NCI-H1092 (cell line): ENCODE data around the gene P2RY8.
"Not testable (repeated sequence)": the region's sequence is repeated elsewhere in the genome, so short reads cannot be mapped to it uniquely, and the experiment has no call there.

ENCODE experiments used
- DNase-seq: peaks from one replicate; lab custom pipeline; 2025; lab: John Stamatoyannopoulos, UW

Gene P2RY8

DNA sequence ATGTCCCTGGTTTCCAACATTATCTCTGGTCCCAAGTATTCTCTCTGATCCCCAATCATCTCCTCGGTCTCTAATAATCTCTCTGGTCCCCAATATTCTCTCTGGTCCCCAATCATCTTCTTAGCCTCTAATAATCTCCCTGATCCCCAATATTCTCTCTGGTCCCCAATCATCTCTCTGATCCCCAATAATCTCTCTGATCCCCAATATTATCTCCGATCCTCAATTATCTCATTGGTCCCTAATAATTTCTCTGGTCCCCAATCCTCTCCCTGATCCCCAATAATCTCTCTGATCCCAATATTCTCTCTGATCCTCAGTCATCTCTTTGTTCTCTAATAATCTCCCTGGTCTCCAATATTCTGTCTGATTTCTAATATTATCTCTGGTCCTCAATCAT lies 16.6 kb downstream of the P2RY8 start:
- no peak for DNase-seq

DNA sequence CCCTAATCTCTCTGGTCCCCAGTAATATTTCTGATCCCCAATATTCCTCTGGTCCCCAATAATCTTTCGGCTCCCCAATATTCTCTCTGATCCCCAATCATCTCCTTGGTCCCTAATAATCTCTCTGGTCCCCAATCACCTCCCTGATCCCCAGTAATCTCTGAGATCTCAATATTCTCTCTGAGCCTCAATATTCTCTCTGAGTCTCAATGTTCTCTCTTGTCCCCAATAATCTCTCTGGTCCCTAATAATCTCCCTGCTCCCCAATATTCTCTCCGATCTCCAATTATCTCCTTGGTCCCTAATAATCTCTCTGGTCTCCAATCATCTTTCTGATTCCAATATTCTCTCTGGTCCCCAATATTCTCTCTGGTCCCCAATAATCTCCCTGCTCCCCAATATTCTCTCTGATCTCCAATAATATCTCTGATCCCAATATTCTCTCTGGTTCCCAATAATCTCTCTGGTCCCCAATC lies 17.9 kb downstream of the P2RY8 start:
- no peak for DNase-seq

GRCh38 chrX:1518512-1518911 lies 18.5 kb downstream of the P2RY8 start:
- DNase-seq = no peak

DNA sequence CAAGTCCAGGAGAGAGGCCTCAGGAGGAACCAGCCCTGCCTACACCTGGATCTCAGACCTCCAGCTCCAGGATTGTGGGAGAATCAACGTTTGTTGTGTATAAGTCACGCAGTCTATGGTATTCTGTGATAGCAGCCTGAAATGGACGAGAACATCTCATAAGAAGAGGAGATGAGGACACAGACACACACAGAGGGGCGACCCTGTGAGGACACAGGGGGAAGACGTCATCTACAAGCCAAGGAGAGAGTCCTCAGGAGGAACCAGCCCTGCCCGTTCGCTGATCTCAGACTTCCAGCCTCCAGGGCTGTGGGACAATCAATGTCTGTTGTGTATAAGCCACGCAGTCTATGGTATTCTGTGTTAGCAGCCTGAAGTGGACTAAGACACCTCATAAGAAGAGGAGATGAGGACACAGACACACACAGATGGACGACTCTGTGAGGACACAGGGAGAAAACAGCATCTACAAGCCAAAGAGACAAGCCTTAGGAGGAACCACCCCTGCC lies 20.3 kb downstream of the P2RY8 start:
- no peak for DNase-seq

GRCh38 chrX:1511829-1512228 lies 25.2 kb downstream of the P2RY8 start:
- DNase-seq = no peak

- no peak for DNase-seq
Observed at GRCh38 chrX:1511150-1511549, 25.8 kb downstream of the P2RY8 start.

GRCh38 chrX:1507511-1508463 lies 29.2 kb downstream of the P2RY8 start:
- no peak for DNase-seq

DNA sequence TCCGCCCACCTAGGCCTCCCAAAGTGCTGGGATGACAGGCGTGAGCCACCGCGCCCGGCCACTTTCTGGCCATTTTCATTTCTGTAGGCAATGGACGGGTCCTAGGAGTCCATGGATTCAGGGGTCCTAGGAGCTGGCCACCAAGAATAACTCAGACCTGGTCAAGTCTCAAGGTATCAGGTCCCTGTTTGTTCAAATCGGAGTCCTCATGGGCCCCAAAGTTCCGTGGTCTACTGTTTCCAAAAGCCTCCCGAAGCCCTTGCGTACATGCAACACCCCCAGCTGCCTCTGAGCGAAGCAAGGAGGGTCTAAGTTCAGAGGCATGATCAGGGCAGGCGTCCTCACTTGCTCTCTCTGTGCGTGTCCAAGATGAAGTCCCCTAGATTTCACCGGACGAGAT lies 30.1 kb downstream of the P2RY8 start:
- no peak for DNase-seq

GRCh38 chrX:1502853-1503252 lies 34.1 kb downstream of the P2RY8 start:
- DNase-seq = no peak

GRCh38 chrX:1502241-1502640 lies 34.7 kb downstream of the P2RY8 start:
- no peak for DNase-seq

- no peak for DNase-seq
Observed at GRCh38 chrX:1500701-1501624, 36.0 kb downstream of the P2RY8 start.

GRCh38 chrX:1496076-1496475 lies 40.9 kb downstream of the P2RY8 start:
- DNase-seq = no peak

DNA sequence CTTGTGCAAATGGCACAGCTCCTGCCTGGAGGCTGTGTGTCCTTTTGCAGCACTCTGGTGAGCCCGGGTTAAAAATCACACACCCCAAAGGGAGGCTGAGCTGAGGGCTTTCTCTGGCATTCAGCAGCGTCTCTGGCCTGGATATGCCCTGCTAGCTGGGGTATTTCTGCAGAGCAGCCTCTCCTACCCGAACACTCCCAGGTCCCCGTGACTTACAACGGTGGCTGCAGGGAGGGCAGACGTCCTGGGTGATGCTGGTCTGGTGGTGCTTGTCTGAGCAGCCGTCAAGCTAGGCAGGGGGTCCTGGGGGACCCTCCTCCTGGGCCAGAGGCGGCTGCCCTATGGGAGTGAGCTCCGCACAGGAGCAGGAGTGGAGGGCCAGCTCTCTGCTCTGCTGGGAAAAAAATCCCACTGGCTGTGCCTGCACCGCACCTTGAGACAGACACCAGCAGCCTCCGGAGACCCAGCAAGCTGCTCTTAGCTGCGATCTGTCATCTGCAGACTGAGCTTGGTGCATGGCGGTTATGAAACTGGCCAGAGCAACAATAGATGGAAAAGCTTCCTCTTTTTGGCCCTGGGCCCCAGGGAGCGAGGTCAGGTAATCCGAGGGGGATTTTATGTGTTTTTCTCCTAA lies 43.0 kb downstream of the P2RY8 start:
- no peak for DNase-seq

DNA sequence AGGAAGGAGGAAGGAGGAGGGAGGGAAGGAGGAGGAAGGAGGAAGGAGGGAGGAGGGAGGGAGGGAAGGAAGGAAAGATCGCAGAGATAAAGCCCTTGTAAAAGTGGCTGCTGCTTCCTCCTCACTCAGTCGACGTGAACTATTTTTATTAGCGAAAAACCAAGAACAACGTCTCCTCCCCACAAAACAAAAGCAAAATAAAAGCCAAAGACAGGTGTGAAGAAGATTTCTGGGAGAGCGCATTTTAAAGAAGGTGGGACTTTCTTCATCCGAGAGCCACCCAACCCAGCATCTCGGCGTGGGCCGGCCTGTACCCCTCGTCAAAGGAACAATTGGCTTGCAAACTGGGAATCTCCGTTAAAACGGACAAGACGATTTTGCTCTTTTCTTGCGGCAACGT lies 43.6 kb downstream of the P2RY8 start:
- no peak for DNase-seq

GRCh38 chrX:1492421-1493012 lies 44.5 kb downstream of the P2RY8 start:
- DNase-seq = no peak

GRCh38 chrX:1491851-1492349 lies 45.1 kb downstream of the P2RY8 start:
- no peak for DNase-seq

DNA sequence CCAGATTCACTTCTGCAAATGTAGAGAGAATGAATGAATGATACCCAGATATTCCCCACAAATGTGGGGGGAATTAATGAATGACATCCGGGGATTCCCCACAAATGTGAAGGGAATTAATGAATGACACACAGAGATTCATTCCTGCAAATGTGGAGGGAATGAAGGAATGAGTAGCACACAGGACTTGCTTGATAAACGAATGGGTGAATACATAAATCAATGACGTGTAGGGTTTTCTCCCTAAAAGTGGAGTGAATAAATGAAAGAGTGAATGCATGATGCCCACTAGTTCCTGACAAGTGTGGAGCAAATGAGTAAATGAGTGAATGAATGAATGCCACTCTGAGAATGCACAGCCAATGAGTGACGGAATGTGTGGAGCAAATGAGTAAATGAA lies 45.7 kb downstream of the P2RY8 start:
- not testable (repeated sequence) for DNase-seq

- not testable (repeated sequence) for DNase-seq
Observed at GRCh38 chrX:1490723-1491122, 46.3 kb downstream of the P2RY8 start.

DNA sequence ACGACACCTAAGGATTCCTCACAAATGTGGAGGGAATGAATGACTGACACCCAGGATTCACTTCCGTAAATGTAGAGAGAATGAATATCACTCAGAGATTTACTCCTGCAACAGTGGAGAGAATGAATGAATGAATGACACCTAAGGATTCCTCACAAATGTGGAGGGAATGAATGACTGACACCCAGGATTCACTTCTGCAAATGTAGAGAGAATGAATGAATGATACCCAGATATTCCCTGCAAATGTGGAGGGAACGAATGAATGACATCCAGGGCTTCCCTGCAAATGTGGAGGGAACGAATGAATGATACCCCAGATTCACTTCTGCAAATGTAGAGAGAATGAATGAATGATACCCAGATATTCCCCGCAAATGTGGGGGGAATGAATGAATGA lies 47.6 kb downstream of the P2RY8 start:
- DNase-seq = not testable (repeated sequence)

- no peak for DNase-seq
Observed at GRCh38 chrX:1488745-1489144, 48.2 kb downstream of the P2RY8 start.

GRCh38 chrX:1488141-1488540 lies 48.8 kb downstream of the P2RY8 start:
- no peak for DNase-seq
